Measurements from ENCODE around the gene NTHL1. TPM values are rescaled to one million over a fixed set of nuclear protein-coding genes. Genes with fewer than 3 reads are reported as not detected.
A peak's percentile ranks its signal among the peaks of the same experiment; 100 is the strongest.

The NTHL1 gene
- total and polyA plus RNA-seq, 2 of the 13 experiments (the other 11 are each of a cell fraction or from before 2014, with no cell fraction given), result 47.5 to 64.9 TPM

- Histone ChIP-seq H4K20me1 (ENCODE audit: insufficient read depth, low read length) (no peaks in the 10 kb centered on the region), H3K27ac (ENCODE audit: extremely low read length, insufficient read depth, low read length) (no peak overlapping the region), H2AFZ (ENCODE audit: low read length) (no peak overlapping the region), H3K4me1 (ENCODE audit: insufficient read depth, low read length) (peaks cover 48% of the 10 kb centered on the region), H3K9me3 (ENCODE audit: low read length) (no peaks in the 10 kb centered on the region), H3K79me2 (ENCODE audit: insufficient read depth, low read length) (no peaks in the 10 kb centered on the region), H3K9ac (ENCODE audit: insufficient read depth, low read depth, low read length) (no peak overlapping the region), H3K36me3 (replicated peaks in 1 of 2; ENCODE audit: control insufficient read depth in 1 of 2, insufficient read depth in 2 of 2, low read length in 2 of 2) (no peaks in the 10 kb centered on the region; a peak in 1 of 5 replicates), H3K4me2 (ENCODE audit: low read depth, low read length) (no peak overlapping the region), H3K4me3 (replicated peaks in 1 of 3; ENCODE audit: insufficient read depth in 1 of 3, low read depth in 2 of 3, low read length in 3 of 3) (no peak overlapping the region), H3K27me3 (ENCODE audit: control insufficient read depth in 1 of 2, insufficient read depth in 2 of 2, low read length in 2 of 2) (peaks cover 0 to 8% of the 10 kb centered on the region in 2 experiments; a peak in 2 of 5 replicates)
- ChIA-PET CTCF (ENCODE audit: low intra/inter-chr PET ratio, low total read pairs) (no interaction called here), POLR2A (interaction anchor here (0.7 to 2.6 kb wide), 3 partner anchors 20 to 154 kb away, joined by 3 to 16 read pairs (median 7); partner anchors contain the start of genes RPS2 and TBL3)
- ATAC-seq (no peak), FAIRE-seq (no peak), DNase-seq (ENCODE audit: low spot score) (no peak)
- intact Hi-C loops (cut with micrococcal nuclease; ENCODE audit: unreplicated experiment), result no loop called here
- TF ChIP-seq ZSCAN25 (CRISPR knock-in tag; IDR thresholded peaks at IDR 0.05), result no peak
- 0 out of 2 replicates have a peak, but pooled peaks have one; percentile 32 for TF ChIP-seq ZBTB38 (CRISPR knock-in tag; IDR thresholded peaks at IDR 0.05)
- no peak for TF ChIP-seq MXD3 (CRISPR knock-in tag; IDR thresholded peaks at IDR 0.05)
- no peak for TF ChIP-seq RAD21 (CRISPR knock-in tag; IDR thresholded peaks at IDR 0.05)
- TF ChIP-seq HOXA3 (CRISPR knock-in tag; IDR thresholded peaks at IDR 0.05), result peak; percentile 53
- TF ChIP-seq BHLHE40 (IDR thresholded peaks at IDR 0.05; ENCODE audit: low read length), result no peak
- TF ChIP-seq ZBTB33 (CRISPR knock-in tag; IDR thresholded peaks at IDR 0.05), result peak; percentile 72
- TF ChIP-seq ZNF646 (CRISPR knock-in tag; IDR thresholded peaks at IDR 0.05), result no peak
- TF ChIP-seq PRPF4 (IDR thresholded peaks at IDR 0.05; ENCODE audit: low read depth, low read length, poor library complexity, severe bottlenecking), result peak; percentile 49
- TF ChIP-seq ZNF430 (CRISPR knock-in tag; IDR thresholded peaks at IDR 0.05), result no peak
- no peak for TF ChIP-seq ZNF280B (CRISPR knock-in tag; IDR thresholded peaks at IDR 0.05; ENCODE audit: borderline replicate concordance)
- TF ChIP-seq SP1 (IDR thresholded peaks at IDR 0.05), result no peak
- TF ChIP-seq SP1 (CRISPR knock-in tag; IDR thresholded peaks at IDR 0.05), result peak; percentile 28; the same call in 1 of the 2 replicates
- BruUV-seq (replicated peaks), result no TSS peak
- 78% methylated on average over 89 of the region's 96 CpGs for WGBS (ENCODE audit: low lambda C conversion rate)
- in situ Hi-C loops (cut with HindIII; ENCODE audit: extremely low pct_ligation_motif_present, low pct_unique_long_range_greater_than_20kb), result no loop called here
Observed at GRCh38 chr16:1991948-1992703, 55.5 kb downstream of the NTHL1 start.
